Natural killer cell treated with Interleukin-12 subunit alpha and Interleukin-12 subunit beta and Interleukin-15 and Interleukin-18, amount 100 ng/mL, for 72 hours (primary cell): ENCODE results near the gene KLHL29. TPM values are rescaled to one million over a fixed set of nuclear protein-coding genes. Genes with fewer than 3 reads are reported as not detected.

ENCODE experiments used
- ATAC-seq, 2 donors: fragments of 150-1000 bp; cut with Tn5 transposase in 1 of 2; sonication (Bioruptor Pico), chemical (Tn5 transposase) in 1 of 2; 2 replicates each; pipeline ENCODE4 v1.10.0; 2021
- DNase-seq: peaks from one replicate; pipeline ENCODE4 v3.0.0; 2022; ENCODE audit warnings: low spot score
- H3K27ac Mint-ChIP-seq, 2 donors: 1 replicate in 1 of 2; 2 replicates in 1 of 2; pipeline ENCODE4 v1.8.0; 2022; ENCODE audit warnings: mixed read lengths in 2 of 2, mild to moderate bottlenecking in 1 of 2, moderate library complexity in 1 of 2
- H3K27me3 Mint-ChIP-seq, 2 donors: 1 replicate in 1 of 2; 2 replicates in 1 of 2; pipeline ENCODE4 v1.8.0; 2022; ENCODE audit warnings: mixed read lengths in 2 of 2
- H3K36me3 Mint-ChIP-seq: one replicate; pipeline ENCODE4 v1.8.0; 2022; ENCODE audit warnings: mixed read lengths
- H3K4me1 Mint-ChIP-seq, 2 donors: 1 replicate in 1 of 2; 2 replicates in 1 of 2; pipeline ENCODE4 v1.8.0; 2022; ENCODE audit warnings: low read depth in 2 of 2, mixed read lengths in 2 of 2, mild to moderate bottlenecking in 1 of 2
- H3K4me3 Mint-ChIP-seq: one replicate; pipeline ENCODE4 v1.8.0; 2022; ENCODE audit warnings: mixed read lengths
- H3K9me3 Mint-ChIP-seq: 2 replicates; pipeline ENCODE4 v1.8.0; 2022; ENCODE audit warnings: mixed read lengths
- total RNA-seq, 2 donors: library from RNA; stranded (reverse); gene quantifications; one replicate each; pipeline ENCODE4 v1.2.3, GENCODE V29; 2022

The KLHL29 gene
- total RNA-seq, 2 donors from 2014 or later = 0.11 to 0.12 TPM

- H3K4me3 Mint-ChIP-seq = no peak overlapping the region
- no peak for ATAC-seq
- peaks cover 9 to 18% of the 10 kb centered on the region in 2 donors for H3K4me1 Mint-ChIP-seq
- H3K27me3 Mint-ChIP-seq = no peaks in the 10 kb centered on the region
- no peak for DNase-seq
- H3K27ac Mint-ChIP-seq = no peak overlapping the region
- no peaks in the 10 kb centered on the region for H3K9me3 Mint-ChIP-seq
- H3K36me3 Mint-ChIP-seq = no peaks in the 10 kb centered on the region
Measured at GRCh38 chr2:23687713-23688112, 302.7 kb downstream of the KLHL29 start.

DNA sequence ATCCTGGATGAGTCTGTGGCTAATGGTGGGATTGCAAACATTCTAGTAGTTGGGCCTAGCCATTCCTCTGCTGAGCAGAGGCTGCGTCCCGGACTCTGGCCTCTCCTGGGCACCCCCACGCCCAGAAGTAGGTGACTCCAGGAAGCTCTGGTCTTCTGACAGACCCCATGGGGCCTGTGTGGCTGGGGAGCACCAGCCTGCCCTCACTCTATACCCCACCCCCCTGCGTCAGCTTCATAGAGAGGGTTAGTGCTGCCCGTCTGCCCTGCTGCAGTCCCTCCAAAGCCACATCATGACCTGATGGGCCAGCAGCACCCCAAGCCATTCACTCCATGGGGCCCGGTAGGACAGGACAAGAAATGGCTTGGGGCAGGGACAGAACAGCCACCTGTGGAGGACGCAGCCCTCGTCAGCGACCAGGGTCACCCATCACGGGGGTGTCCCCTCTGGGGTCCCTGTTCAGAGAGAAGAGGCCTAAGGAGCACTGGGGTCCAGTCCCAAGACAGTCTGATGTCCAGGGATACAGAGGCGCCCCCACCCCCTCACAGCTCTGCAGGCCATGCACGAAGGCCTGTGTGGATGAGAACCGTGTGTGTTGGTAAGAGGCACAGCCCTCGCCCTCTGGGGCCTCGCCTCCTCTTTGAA lies 303.6 kb downstream of the KLHL29 start:
- Mint-ChIP-seq H3K27me3 (no peaks in the 10 kb centered on the region), H3K36me3 (no peaks in the 10 kb centered on the region), H3K4me1 (peaks cover 9 to 18% of the 10 kb centered on the region in 2 donors), H3K9me3 (no peaks in the 10 kb centered on the region), H3K4me3 (no peak overlapping the region), H3K27ac (no peak overlapping the region)
- no peak for ATAC-seq
- no peak for DNase-seq

- no peak overlapping the region for H3K27ac Mint-ChIP-seq
- H3K4me1 Mint-ChIP-seq = peaks cover 9 to 18% of the 10 kb centered on the region in 2 donors
- H3K9me3 Mint-ChIP-seq = no peaks in the 10 kb centered on the region
- ATAC-seq (no peak), DNase-seq (no peak)
- H3K27me3 Mint-ChIP-seq = no peaks in the 10 kb centered on the region
- no peaks in the 10 kb centered on the region for H3K36me3 Mint-ChIP-seq
- H3K4me3 Mint-ChIP-seq = no peak overlapping the region
Measured at GRCh38 chr2:23689131-23689700, 304.2 kb downstream of the KLHL29 start.

- no peak for ATAC-seq
- peaks cover 9 to 15% of the 10 kb centered on the region in 2 donors for H3K4me1 Mint-ChIP-seq
- no peak overlapping the region for H3K27ac Mint-ChIP-seq
- H3K27me3 Mint-ChIP-seq = no peaks in the 10 kb centered on the region
- H3K36me3 Mint-ChIP-seq = no peaks in the 10 kb centered on the region
- no peak for DNase-seq
- H3K9me3 Mint-ChIP-seq = no peaks in the 10 kb centered on the region
- H3K4me3 Mint-ChIP-seq = no peak overlapping the region
Measured at GRCh38 chr2:23689891-23690290, 304.9 kb downstream of the KLHL29 start.

DNA sequence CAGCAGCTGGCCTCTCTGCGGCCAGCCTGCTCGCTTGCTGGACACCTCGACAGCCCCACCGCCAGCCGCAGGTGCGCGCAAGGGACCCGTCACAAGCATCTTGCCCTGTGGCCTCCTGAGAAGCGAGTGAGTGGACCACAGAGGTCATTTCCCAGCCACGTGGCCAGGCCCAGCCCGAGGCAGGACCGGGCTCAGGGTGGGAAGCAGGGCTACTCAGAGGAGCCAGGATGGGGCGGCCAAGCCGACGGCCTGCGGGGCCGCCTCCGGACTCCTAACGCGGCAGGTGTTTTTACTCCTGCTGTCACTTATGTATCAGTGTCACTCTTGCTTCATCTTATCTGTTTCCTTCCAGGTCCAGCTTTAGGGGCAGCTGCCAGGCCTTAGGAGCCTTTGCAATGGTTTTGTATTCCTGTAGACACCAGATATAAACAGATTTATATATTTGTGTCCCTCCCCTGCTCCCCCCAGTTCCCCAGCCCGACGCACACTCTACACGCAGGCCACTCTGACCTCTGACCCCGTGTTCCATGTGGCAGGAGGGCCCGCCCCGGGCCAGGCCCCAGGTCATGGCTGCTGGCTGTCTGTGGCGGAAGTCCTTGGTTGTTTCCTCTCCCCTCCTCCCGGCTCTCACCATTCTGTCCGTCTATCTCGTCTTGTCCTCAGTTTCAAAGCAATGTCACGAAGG lies 305.6 kb downstream of the KLHL29 start:
- peaks cover 9 to 14% of the 10 kb centered on the region in 2 donors for H3K4me1 Mint-ChIP-seq
- H3K9me3 Mint-ChIP-seq = no peaks in the 10 kb centered on the region
- no peaks in the 10 kb centered on the region for H3K36me3 Mint-ChIP-seq
- ATAC-seq = no peak
- no peak overlapping the region for H3K4me3 Mint-ChIP-seq
- peak; percentile 29 for DNase-seq
- no peaks in the 10 kb centered on the region for H3K27me3 Mint-ChIP-seq
- no peak overlapping the region for H3K27ac Mint-ChIP-seq

- Mint-ChIP-seq H3K27me3 (no peaks in the 10 kb centered on the region), H3K4me1 (peaks cover 4 to 10% of the 10 kb centered on the region in 2 donors), H3K27ac (no peak overlapping the region), H3K36me3 (no peaks in the 10 kb centered on the region), H3K4me3 (no peak overlapping the region), H3K9me3 (no peaks in the 10 kb centered on the region)
- no peak for ATAC-seq
- DNase-seq = peak; percentile 47
Measured at GRCh38 chr2:23691106-23691470, 306.1 kb downstream of the KLHL29 start.

DNA sequence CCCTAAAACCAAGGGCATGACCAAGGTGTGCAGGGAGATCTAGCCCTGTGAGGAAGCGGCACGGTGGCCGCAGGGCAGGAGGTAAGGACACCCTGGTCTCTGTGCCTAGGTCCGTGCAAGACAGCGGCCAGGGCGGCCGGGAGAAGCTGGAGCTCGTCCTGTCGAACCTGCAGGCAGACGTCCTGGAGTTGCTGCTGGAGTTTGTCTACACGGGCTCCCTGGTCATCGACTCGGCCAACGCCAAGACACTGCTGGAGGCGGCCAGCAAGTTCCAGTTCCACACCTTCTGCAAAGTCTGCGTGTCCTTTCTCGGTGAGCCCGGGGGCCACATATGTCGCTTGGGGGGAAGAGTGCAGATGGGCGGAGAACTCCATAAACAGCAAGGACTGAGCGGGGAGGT lies 306.6 kb downstream of the KLHL29 start:
- Mint-ChIP-seq H3K4me1 (peaks cover 0 to 5% of the 10 kb centered on the region in 2 donors), H3K27me3 (no peaks in the 10 kb centered on the region), H3K36me3 (no peaks in the 10 kb centered on the region), H3K4me3 (no peak overlapping the region), H3K9me3 (no peaks in the 10 kb centered on the region), H3K27ac (no peak overlapping the region)
- DNase-seq = peak; percentile 44
- no peak for ATAC-seq

DNA sequence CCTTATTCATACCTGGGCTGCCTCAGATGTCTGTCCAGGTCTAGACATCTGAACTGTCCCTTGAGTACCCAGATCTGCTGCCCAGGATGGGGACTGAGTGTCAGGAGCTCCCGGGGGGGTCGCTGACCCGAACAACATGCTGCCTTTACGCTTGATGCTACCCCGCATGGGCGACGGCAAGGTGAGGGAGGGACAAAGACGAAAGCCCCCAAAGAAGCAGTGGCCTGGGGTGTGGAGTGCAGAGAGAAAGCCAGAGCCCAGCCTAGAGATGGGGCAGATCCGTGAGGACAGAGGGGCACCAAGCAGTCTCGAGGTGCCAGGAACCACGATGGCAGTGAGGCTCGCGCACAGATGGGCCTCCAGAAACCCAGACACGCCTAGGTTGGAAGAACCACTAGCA lies 307.3 kb downstream of the KLHL29 start:
- DNase-seq = peak; percentile 38
- Mint-ChIP-seq H3K4me3 (no peak overlapping the region), H3K27me3 (no peaks in the 10 kb centered on the region), H3K36me3 (no peaks in the 10 kb centered on the region), H3K4me1 (peaks cover 0 to 3% of the 10 kb centered on the region in 2 donors), H3K27ac (no peak overlapping the region), H3K9me3 (no peaks in the 10 kb centered on the region)
- no peak for ATAC-seq

DNA sequence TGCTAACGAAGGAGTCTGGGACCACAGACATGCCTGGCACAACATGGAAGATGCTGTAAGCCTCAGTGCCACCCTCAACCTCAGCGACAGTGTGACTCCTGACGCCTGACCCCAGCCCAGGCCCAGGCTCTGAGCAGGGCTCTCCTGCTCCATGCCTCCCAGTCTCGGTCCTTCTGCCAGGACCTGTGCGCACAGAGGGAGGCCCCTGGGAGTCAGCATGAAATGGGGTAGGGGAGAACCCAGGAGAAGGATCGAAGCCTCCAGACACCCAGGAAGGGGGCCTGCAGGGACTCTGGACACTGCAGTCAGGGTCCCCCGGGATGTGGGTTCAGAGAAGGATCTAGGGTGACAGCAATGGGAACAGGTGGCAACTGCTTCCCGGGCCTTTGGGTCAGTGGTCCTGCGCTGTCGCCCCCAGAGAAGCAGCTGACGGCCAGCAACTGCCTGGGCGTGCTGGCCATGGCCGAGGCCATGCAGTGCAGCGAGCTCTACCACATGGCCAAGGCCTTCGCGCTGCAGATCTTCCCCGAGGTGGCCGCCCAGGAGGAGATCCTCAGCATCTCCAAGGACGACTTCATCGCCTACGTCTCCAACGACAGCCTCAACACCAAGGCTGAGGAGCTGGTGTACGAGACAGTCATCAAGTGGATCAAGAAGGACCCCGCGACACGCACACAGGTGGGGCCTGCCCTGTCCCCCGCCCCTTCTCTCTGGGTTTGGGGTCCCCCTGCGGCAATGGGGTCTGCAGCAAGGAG lies 308.0 kb downstream of the KLHL29 start:
- Mint-ChIP-seq H3K4me1 (no peaks in the 10 kb centered on the region), H3K27ac (no peak overlapping the region), H3K4me3 (no peak overlapping the region), H3K36me3 (no peaks in the 10 kb centered on the region), H3K27me3 (no peaks in the 10 kb centered on the region), H3K9me3 (no peaks in the 10 kb centered on the region)
- DNase-seq (peak; percentile 53), ATAC-seq (no peak)

- H3K4me1 Mint-ChIP-seq = no peaks in the 10 kb centered on the region
- no peaks in the 10 kb centered on the region for H3K27me3 Mint-ChIP-seq
- H3K4me3 Mint-ChIP-seq = no peak overlapping the region
- peak; percentile 53 for DNase-seq
- no peak overlapping the region for H3K27ac Mint-ChIP-seq
- no peaks in the 10 kb centered on the region for H3K36me3 Mint-ChIP-seq
- ATAC-seq = no peak
- no peaks in the 10 kb centered on the region for H3K9me3 Mint-ChIP-seq
Measured at GRCh38 chr2:23693606-23693951, 308.6 kb downstream of the KLHL29 start.

DNA sequence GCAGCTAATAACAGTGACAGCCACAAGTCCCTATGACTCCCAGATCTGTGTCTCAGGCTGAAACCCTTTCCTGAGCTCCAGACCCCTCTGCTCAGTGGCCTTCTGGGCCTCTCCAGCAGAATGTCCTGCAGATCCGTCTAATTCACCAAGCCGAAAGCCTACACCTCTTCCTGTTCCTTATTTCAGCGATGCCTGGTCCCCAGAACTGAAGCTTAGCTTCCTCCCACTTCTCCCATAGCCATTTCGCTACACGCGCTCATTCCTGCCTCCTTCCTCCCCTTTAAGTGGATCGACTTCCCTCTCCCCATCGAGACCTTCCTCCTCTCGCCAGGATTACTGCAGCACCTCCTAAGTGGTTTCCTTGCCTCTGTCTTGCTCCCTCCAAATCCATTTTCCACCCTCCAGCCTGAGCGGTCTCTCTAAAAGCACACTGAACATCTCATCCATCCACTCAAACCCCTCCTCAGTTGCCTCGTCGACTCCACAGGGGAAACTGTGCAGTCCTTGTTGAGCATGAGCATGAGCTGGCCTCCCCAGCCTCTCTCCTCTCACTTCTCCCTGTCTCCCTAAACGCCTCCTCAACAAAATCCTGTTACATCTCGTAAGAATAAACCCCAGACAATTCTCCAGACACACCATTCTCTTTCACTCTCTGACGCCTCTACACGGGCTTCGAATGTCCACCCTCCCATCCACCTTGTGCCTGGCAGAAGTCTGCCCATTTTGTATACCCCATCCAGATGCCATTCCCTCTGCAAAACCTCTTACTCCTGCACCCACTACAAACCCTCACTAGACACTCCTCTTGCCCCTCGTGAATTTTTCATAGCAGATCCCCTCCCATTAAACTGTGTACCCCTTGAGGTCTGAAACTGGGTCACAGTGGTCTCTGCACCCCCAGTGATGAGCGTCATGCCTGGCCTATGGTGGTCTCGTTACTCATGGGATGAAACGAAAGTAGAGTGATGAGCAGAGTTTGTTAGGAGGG lies 309.4 kb downstream of the KLHL29 start:
- H3K9me3 Mint-ChIP-seq = no peaks in the 10 kb centered on the region
- H3K4me1 Mint-ChIP-seq = no peaks in the 10 kb centered on the region
- H3K27ac Mint-ChIP-seq = no peak overlapping the region
- no peaks in the 10 kb centered on the region for H3K27me3 Mint-ChIP-seq
- no peaks in the 10 kb centered on the region for H3K36me3 Mint-ChIP-seq
- no peak overlapping the region for H3K4me3 Mint-ChIP-seq
- ATAC-seq = no peak
- peak; percentile 38 for DNase-seq

GRCh38 chr2:23695214-23695889 lies 310.4 kb downstream of the KLHL29 start:
- H3K27me3 Mint-ChIP-seq = no peaks in the 10 kb centered on the region
- no peaks in the 10 kb centered on the region for H3K9me3 Mint-ChIP-seq
- peaks cover 0 to 4% of the 10 kb centered on the region in 2 donors for H3K4me1 Mint-ChIP-seq
- ATAC-seq (no peak), DNase-seq (peak; percentile 32)
- H3K27ac Mint-ChIP-seq = no peak overlapping the region
- H3K36me3 Mint-ChIP-seq = no peaks in the 10 kb centered on the region
- no peak overlapping the region for H3K4me3 Mint-ChIP-seq
